Forelimb muscle (tissue), 1 donor: ENCODE results near the gene ARL6IP4. TPM values are rescaled to one million over a fixed set of nuclear protein-coding genes. Genes with fewer than 3 reads are reported as not detected.
"Not testable (repeated sequence)": the region's sequence is repeated elsewhere in the genome, so short reads cannot be mapped to it uniquely, and the experiment has no call there.

Source experiments
- DNase-seq: peaks from one replicate; pipeline ENCODE4 v3.0.0-alpha.2; 2013; ENCODE audit warnings: low read depth
- polyA plus RNA-seq: library from polyadenylated mRNA; unstranded; fragments of 120-200 nt; gene quantifications from one replicate; pipeline ENCODE4 v1.2.1, GENCODE V29; 2013; ENCODE audit not compliant: insufficient read length

The ARL6IP4 gene
- polyA plus RNA-seq, 1 donor, result 165 TPM

GRCh38 chr12:123010681-123011080 is 30.2 kb downstream of the ARL6IP4 start:
- no peak for DNase-seq

GRCh38 chr12:123011701-123012100 is 31.2 kb downstream of the ARL6IP4 start:
- no peak for DNase-seq

GRCh38 chr12:123013185-123014095 is 33.0 kb downstream of the ARL6IP4 start:
- no peak for DNase-seq

GRCh38 chr12:123014473-123014872 is 34.0 kb downstream of the ARL6IP4 start:
- DNase-seq, result not testable (repeated sequence)

GRCh38 chr12:123017753-123018152 is 37.3 kb downstream of the ARL6IP4 start:
- no peak for DNase-seq

- no peak for DNase-seq
Observed at GRCh38 chr12:123019841-123020138, 39.3 kb downstream of the ARL6IP4 start.

GRCh38 chr12:123021688-123022604 is 41.5 kb downstream of the ARL6IP4 start:
- DNase-seq, result no peak

- DNase-seq, result no peak
Observed at GRCh38 chr12:123022846-123023245, 42.4 kb downstream of the ARL6IP4 start.

- no peak for DNase-seq
Observed at GRCh38 chr12:123024819-123025391, 44.4 kb downstream of the ARL6IP4 start.

GRCh38 chr12:123026094-123026853 is 45.8 kb downstream of the ARL6IP4 start:
- no peak for DNase-seq

GRCh38 chr12:123027726-123028445 is 47.4 kb downstream of the ARL6IP4 start:
- no peak for DNase-seq

GRCh38 chr12:123028475-123028874 is 48.0 kb downstream of the ARL6IP4 start:
- DNase-seq, result no peak

- DNase-seq, result no peak
Observed at GRCh38 chr12:123029550-123029949, 49.1 kb downstream of the ARL6IP4 start.

GRCh38 chr12:123030686-123031085 is 50.2 kb downstream of the ARL6IP4 start:
- no peak for DNase-seq

GRCh38 chr12:123031171-123031845 is 50.8 kb downstream of the ARL6IP4 start:
- no peak for DNase-seq

Other genes starting within 250 kb of the ARL6IP4 start
- gene HCAR1, start 249.8 kb upstream of the ARL6IP4 start, polyA plus RNA-seq, result 0.10 TPM
- 63.2 TPM for gene DENR, start 227.9 kb upstream of the ARL6IP4 start, polyA plus RNA-seq
- gene CCDC62, start 206.1 kb upstream of the ARL6IP4 start, polyA plus RNA-seq, result 0.70 TPM
- 7.1 TPM for gene HIP1R, start 145.2 kb upstream of the ARL6IP4 start, polyA plus RNA-seq
- 22.4 TPM for gene VPS37B, start 84.6 kb upstream of the ARL6IP4 start, polyA plus RNA-seq
- 4.4 TPM for gene ABCB9, start 14.2 kb upstream of the ARL6IP4 start, polyA plus RNA-seq
- 9.2 TPM for gene OGFOD2, start 5.4 kb upstream of the ARL6IP4 start, polyA plus RNA-seq
- 4.7 TPM for gene PITPNM2, start 170.4 kb downstream of the ARL6IP4 start, polyA plus RNA-seq